ENCODE results near the gene TPM3.

DNA sequence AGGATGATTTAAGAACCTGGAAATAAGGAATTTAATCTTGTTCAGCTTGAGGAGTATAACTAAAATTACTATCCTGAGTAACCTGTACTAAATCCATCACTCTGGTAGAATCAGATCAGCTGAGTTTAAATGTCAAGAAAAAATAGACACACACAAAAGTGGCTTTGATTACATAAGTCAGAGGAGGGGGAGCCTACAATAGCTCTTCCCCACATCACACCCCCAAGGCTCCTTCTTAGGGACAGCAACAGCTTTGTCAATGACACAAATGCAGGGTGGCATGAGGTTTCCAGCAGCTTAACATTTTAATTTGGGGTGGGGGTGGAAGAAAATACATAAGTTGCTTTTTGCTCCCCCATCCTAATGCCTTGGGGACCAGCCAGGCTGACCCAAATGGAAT is 24.4 kb downstream of the TPM3 start:
- no peak for TF ChIP-seq POLR2A (IDR thresholded peaks at IDR 0.05)
- no peak for TF ChIP-seq CTCF (IDR thresholded peaks at IDR 0.05 in 8 of 11, conservative IDR thresholded peaks at IDR 0.05 in 3 of 11)
- TF ChIP-seq POLR2AphosphoS5 (IDR thresholded peaks at IDR 0.05): no peak
